Panc1 (cell line): ENCODE measurements around the gene EXT2. TPM values are rescaled to one million over a fixed set of nuclear protein-coding genes. Genes with fewer than 3 reads are reported as not detected.

Experiments used
- ATAC-seq: fragments of 200-7000 bp; cut with Tn5 transposase; 2 replicates; pipeline ENCODE4 v1.9.1; 2020; ENCODE audit warnings: mild to moderate bottlenecking, moderate library complexity
- BruUV-seq: library from RNA; stranded (reverse); fragments of 400-500 nt; replicated peaks from 2 replicates; lab custom pipeline; 2021; lab: Mats Ljungman, UMichigan
- CTCF ChIA-PET: fragments of 300-600 bp; sonication (Branson Sonifier 250); formaldehyde crosslinking; loops from one replicate; lab custom pipeline; 2022; ENCODE audit warnings: antibody characterized with exemption; lab: Charles Lee
- POLR2A ChIA-PET: fragments of 300-600 bp; sonication (Branson Sonifier 250); formaldehyde crosslinking; loops from one replicate; lab custom pipeline; 2022; ENCODE audit warnings: antibody characterized with exemption; lab: Charles Lee
- DNase-seq: peaks from one replicate; pipeline ENCODE4 v3.0.0-alpha.2; 2010; ENCODE audit warnings: low read depth, low spot score
- H3K27ac ChIP-seq: 2 replicates; pipeline ENCODE4 v1.5.1; 2011; ENCODE audit warnings: mild to moderate bottlenecking, low read length, inconsistent platforms
- H3K27me3 ChIP-seq: fragments of 200-500 bp; sonication (Bioruptor generic); 2 replicates; pipeline ENCODE4 v1.6.0; 2014; ENCODE audit warnings: low read length, inconsistent platforms; ENCODE audit not compliant: control insufficient read depth, insufficient read depth
- H3K36me3 ChIP-seq: fragments of 200-500 bp; sonication (Bioruptor generic); 2 replicates; pipeline ENCODE4 v1.5.1; 2014; ENCODE audit warnings: inconsistent platforms, mild to moderate bottlenecking, low read length, moderate library complexity; ENCODE audit not compliant: control insufficient read depth, insufficient read depth
- H3K4me1 ChIP-seq: 2 replicates; pipeline ENCODE4 v1.5.1; 2011; ENCODE audit warnings: inconsistent platforms, mild to moderate bottlenecking, low read length, moderate library complexity; ENCODE audit not compliant: control insufficient read depth, insufficient read depth
- H3K4me3 ChIP-seq, 2 experiments: 2 replicates each; pipeline ENCODE4 v1.5.1; 2011 to 2012; ENCODE audit warnings: low read depth in 2 of 2, low read length in 2 of 2, mild to moderate bottlenecking in 2 of 2, inconsistent platforms in 1 of 2, moderate library complexity in 1 of 2
- H3K9me3 ChIP-seq: fragments of 200-500 bp; sonication (Bioruptor generic); 2 replicates; pipeline ENCODE4 v1.5.1; 2014; ENCODE audit warnings: low read depth, mild to moderate bottlenecking, inconsistent platforms, low read length, moderate library complexity; ENCODE audit not compliant: control insufficient read depth, insufficient read depth
- CTCF ChIP-seq: fragments of 450-650 bp; IDR thresholded peaks from 2 replicates; pipeline ENCODE4 v1.5.1; 2017; ENCODE audit warnings: mild to moderate bottlenecking
- POLR2AphosphoS5 ChIP-seq: IDR thresholded peaks from 2 replicates; pipeline ENCODE4 v1.6.1; 2012; ENCODE audit warnings: mild to moderate bottlenecking, low read depth, low read length, moderate library complexity
- SIN3A ChIP-seq: IDR thresholded peaks from 2 replicates; pipeline ENCODE4 v1.6.1; 2012; ENCODE audit warnings: low read depth, mild to moderate bottlenecking, low read length, moderate library complexity, borderline replicate concordance; ENCODE audit not compliant: insufficient read depth
- TCF7L2 ChIP-seq: IDR thresholded peaks from 2 replicates; pipeline ENCODE4 v1.6.1; 2011; ENCODE audit warnings: mild to moderate bottlenecking, low read depth, low read length, inconsistent platforms
- in situ Hi-C: cut with HindIII; loops from 2 replicates; pipeline ENCODE4 v1.10.0; 2016; ENCODE audit warnings: low sequenced_read_pairs, low pct_unique_long_range_greater_than_20kb
- intact Hi-C: fragments of 100-400 bp; cut with micrococcal nuclease; formaldehyde crosslinking; loops from one replicate; pipeline ENCODE4 v1.10.0; 2022; ENCODE audit not compliant: unreplicated experiment
- total RNA-seq: library from RNA; stranded (reverse); gene quantifications from one replicate; pipeline ENCODE4 v1.2.1, GENCODE V29; 2021; ENCODE audit not compliant: unreplicated experiment
- TF ChIP-seq, protein P1 (sequence below), 2 experiments: IDR thresholded peaks; 2 replicates each; pipeline ENCODE4 v1.6.1; 2011 to 2012; ENCODE audit warnings: low read depth in 2 of 2, control low read depth in 1 of 2, low read length in 1 of 2, mild to moderate bottlenecking in 1 of 2, moderate library complexity in 1 of 2; ENCODE audit not compliant: insufficient read depth in 1 of 2

EXT2 gene
- total RNA-seq, 1 experiment from 2014 or later: 57.5 TPM

DNA sequence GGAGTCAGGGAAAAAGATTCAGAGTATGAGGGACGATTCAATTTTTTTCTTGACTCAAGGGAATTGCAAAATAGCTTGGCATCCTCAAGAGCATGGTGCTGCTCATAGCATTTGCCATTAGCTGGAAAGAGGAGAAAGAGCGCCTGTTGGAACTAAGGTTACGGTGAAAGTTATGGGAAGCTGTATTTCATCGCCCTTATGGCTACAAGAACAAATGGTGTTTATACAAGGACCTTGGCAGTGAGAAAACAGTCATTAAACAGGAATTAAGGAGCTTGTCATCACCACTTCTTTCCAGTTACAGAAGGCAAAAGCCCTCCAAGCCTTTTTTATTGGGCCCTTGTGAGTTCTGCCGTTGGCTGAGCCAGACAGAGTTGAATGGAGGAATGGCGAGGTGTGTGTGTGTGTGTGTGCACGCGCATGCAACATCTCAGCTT lies 140.3 kb downstream of the EXT2 start:
- DNase-seq (no peak), ATAC-seq (no peak)
- no peak overlapping the region for H3K27ac ChIP-seq
- POLR2A ChIA-PET: no interaction called here
- H3K4me3 ChIP-seq: no peak overlapping the region
- H3K4me1 ChIP-seq: no peaks in the 10 kb centered on the region
- no peaks in the 10 kb centered on the region for H3K9me3 ChIP-seq
- in situ Hi-C loops (no loop called here), intact Hi-C loops (no loop called here)
- H3K36me3 ChIP-seq: no peaks in the 10 kb centered on the region
- no peak for TF ChIP-seq CTCF
- TF ChIP-seq TCF7L2: no peak
- TF ChIP-seq, protein P1, sequence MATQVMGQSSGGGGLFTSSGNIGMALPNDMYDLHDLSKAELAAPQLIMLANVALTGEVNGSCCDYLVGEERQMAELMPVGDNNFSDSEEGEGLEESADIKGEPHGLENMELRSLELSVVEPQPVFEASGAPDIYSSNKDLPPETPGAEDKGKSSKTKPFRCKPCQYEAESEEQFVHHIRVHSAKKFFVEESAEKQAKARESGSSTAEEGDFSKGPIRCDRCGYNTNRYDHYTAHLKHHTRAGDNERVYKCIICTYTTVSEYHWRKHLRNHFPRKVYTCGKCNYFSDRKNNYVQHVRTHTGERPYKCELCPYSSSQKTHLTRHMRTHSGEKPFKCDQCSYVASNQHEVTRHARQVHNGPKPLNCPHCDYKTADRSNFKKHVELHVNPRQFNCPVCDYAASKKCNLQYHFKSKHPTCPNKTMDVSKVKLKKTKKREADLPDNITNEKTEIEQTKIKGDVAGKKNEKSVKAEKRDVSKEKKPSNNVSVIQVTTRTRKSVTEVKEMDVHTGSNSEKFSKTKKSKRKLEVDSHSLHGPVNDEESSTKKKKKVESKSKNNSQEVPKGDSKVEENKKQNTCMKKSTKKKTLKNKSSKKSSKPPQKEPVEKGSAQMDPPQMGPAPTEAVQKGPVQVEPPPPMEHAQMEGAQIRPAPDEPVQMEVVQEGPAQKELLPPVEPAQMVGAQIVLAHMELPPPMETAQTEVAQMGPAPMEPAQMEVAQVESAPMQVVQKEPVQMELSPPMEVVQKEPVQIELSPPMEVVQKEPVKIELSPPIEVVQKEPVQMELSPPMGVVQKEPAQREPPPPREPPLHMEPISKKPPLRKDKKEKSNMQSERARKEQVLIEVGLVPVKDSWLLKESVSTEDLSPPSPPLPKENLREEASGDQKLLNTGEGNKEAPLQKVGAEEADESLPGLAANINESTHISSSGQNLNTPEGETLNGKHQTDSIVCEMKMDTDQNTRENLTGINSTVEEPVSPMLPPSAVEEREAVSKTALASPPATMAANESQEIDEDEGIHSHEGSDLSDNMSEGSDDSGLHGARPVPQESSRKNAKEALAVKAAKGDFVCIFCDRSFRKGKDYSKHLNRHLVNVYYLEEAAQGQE (IDR thresholded peaks at IDR 0.05; ENCODE audit: insufficient read depth in 1 of 2, low read depth in 2 of 2, low read length in 1 of 2): no peak
- no peak for TF ChIP-seq SIN3A
- no peak for TF ChIP-seq POLR2AphosphoS5
- no TSS peak for BruUV-seq
- no peaks in the 10 kb centered on the region for H3K27me3 ChIP-seq
- CTCF ChIA-PET: interaction anchor here (0.7 kb wide), 1 partner anchor 299 kb away, joined by 3 read pairs; no protein-coding TSS in a partner anchor

DNA sequence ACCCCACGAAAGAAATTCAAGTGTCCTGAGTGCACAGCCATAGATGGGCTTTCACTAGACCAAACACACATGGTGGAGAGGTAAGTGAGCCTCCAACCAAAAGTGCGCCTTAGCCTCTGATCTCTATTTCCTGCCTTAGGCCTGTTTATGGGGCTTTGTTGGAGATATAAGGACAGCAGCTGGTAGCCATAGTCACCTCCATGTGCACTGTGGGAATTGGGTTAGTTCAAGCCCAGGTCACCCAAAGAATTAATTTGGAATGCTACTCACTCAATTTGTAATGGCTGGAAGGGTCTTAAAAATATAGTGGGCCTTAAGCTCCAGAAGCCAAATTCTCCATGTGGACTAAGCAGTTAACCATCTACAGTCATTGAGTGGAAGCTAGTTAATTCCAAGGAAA lies 140.8 kb downstream of the EXT2 start:
- BruUV-seq: no TSS peak
- Histone ChIP-seq H3K27me3 (no peaks in the 10 kb centered on the region), H3K27ac (no peak overlapping the region), H3K4me1 (no peaks in the 10 kb centered on the region), H3K9me3 (no peaks in the 10 kb centered on the region), H3K4me3 (no peak overlapping the region), H3K36me3 (no peaks in the 10 kb centered on the region)
- ChIA-PET CTCF (no interaction called here), POLR2A (no interaction called here)
- TF ChIP-seq SIN3A (no peak), POLR2AphosphoS5 (no peak), TCF7L2 (no peak), CTCF (no peak)
- TF ChIP-seq, protein P1 (IDR thresholded peaks at IDR 0.05; ENCODE audit: insufficient read depth in 1 of 2, low read depth in 2 of 2, low read length in 1 of 2): no peak
- in situ Hi-C loops: no loop called here
- intact Hi-C loops: no loop called here
- DNase-seq (no peak), ATAC-seq (no peak)
